Spinal cord (tissue), 10 donors: Measurements from ENCODE around the gene GNB1. TPM values are rescaled to one million over a fixed set of nuclear protein-coding genes. Genes with fewer than 3 reads are reported as not detected.

Experiments used
- DNase-seq, 6 donors: peaks; one replicate each; pipeline versions ENCODE4 v3.0.0 to v3.0.0-alpha.2; 2013 to 2015; ENCODE audit warnings: low spot score in 6 of 6, low read depth in 4 of 6
- H3K27ac ChIP-seq: one replicate; pipeline ENCODE4 v1.5.1; 2013; ENCODE audit warnings: low read depth, low read length, control low read depth
- H3K27me3 ChIP-seq: one replicate; pipeline ENCODE4 v1.6.1; 2013; ENCODE audit warnings: low read length; ENCODE audit not compliant: control insufficient read depth, insufficient read depth
- H3K36me3 ChIP-seq: one replicate; pipeline ENCODE4 v1.6.1; 2013; ENCODE audit warnings: low read length; ENCODE audit not compliant: control insufficient read depth, insufficient read depth
- H3K4me1 ChIP-seq: one replicate; pipeline ENCODE4 v1.6.1; 2013; ENCODE audit warnings: low read length; ENCODE audit not compliant: control insufficient read depth, insufficient read depth
- H3K4me3 ChIP-seq: one replicate; pipeline ENCODE4 v1.5.1; 2013; ENCODE audit warnings: low read depth, low read length, control low read depth
- H3K9me3 ChIP-seq: one replicate; pipeline ENCODE4 v1.6.1; 2013; ENCODE audit warnings: low read length; ENCODE audit not compliant: control insufficient read depth, insufficient read depth
- WGBS: methylation state at CpG from one replicate; pipeline ENCODE4 v1.1.5; 2013; ENCODE audit warnings: missing lambda C conversion rate; ENCODE audit not compliant: insufficient coverage; 5-methylcytosine and 5-hydroxymethylcytosine counted together
- polyA plus RNA-seq, 2 donors: library from polyadenylated mRNA; unstranded; fragments of 120-200 nt; gene quantifications; one replicate each; pipeline ENCODE4 v1.2.1, GENCODE V29; 2013; ENCODE audit not compliant: insufficient read length in 2 of 2
- total RNA-seq, 2 donors: library from RNA; depleted of rRNA in 1 of 2; stranded (reverse); fragments of 120-200 nt in 1 of 2; fragments of >200 nt in 1 of 2; gene quantifications; one replicate each; pipeline versions ENCODE4 v1.2.3 to v1.2.4, GENCODE V29; 2013 to 2014
- donor health status: healthy.

GNB1 gene
- total and polyA plus RNA-seq, 4 donors = 129 to 651 (median 436) TPM

DNA sequence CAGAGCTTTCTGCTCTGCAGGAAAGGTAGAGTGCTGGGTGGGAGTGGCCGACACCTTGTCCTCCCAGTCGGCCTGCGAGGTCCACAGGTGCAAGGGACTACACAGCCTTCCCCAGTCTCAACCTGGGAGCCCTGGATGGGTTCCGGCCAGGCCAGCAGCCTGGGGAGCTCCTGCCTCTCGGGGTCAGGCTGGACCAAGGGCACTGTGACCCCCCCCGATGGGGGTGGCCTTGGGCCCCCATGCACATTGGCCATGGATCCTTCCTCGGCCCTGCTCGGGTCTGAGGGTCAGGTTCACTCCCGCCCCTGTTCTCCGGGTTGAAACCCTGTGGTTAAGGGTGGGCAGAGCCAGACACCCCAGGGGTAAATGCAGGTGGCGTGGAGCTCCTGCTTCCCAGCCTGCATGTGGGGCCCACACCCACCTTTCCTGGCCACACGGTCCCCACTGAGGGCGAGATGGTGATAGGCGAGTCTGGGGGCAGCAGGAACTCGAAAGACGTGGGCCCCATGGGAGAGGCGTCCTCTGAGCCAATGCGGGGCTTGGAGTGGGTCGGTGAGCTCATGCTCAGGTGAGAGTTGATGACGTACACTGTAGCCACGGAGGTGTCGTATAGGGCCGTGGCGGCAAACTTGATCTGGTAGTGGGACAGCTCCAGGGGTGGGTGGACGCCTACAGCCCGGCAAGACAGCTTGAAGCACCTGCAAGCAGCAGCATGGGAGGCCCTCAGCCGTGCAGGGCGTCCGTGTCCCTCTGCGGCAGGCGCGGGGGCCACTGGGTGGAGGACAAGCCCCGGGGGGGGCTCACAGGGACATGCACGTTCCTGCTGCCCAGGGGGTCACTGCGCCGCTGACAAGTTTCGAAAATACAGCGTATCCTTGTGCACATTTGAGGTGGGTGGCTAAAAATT lies 39.0 kb upstream of the GNB1 start:
- Histone ChIP-seq H3K27ac (no peak overlapping the region), H3K4me1 (no peaks in the 10 kb centered on the region), H3K27me3 (no peaks in the 10 kb centered on the region), H3K4me3 (no peak overlapping the region), H3K9me3 (no peaks in the 10 kb centered on the region), H3K36me3 (no peaks in the 10 kb centered on the region)
- WGBS = 88% methylated on average over 33 of the region's 38 CpGs
- no peak for DNase-seq

DNA sequence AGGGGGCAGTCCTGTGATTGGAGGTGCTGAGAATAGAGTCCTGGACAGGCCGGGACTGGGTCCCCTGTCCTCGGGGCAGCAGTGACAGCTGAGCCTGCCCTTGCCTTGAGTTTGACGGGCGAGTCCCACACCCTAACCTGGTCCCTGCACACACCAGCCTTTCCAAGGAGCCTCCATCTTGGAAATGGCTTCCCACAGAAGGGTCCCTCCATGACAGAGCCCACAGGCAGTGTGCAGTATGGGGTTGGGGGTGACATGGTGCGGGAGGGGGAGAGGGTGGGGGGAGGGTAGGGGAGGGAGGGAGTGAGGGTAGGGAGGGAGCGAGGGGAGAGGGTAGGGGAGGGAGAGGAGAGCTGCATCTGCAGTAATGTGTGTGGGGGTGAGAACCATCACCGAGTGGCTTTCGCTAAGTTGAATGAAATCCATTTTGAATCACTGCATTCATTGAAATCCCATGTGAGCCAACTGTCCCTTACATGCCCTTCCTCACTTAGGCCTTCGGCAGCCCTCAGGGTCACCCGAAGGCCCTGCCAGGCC lies 38.3 kb upstream of the GNB1 start:
- Histone ChIP-seq H3K27ac (no peak overlapping the region), H3K9me3 (no peaks in the 10 kb centered on the region), H3K4me1 (no peaks in the 10 kb centered on the region), H3K36me3 (no peaks in the 10 kb centered on the region), H3K4me3 (no peak overlapping the region), H3K27me3 (no peaks in the 10 kb centered on the region)
- DNase-seq = no peak
- 60% methylated on average over 1 of the region's 10 CpGs for WGBS

DNA sequence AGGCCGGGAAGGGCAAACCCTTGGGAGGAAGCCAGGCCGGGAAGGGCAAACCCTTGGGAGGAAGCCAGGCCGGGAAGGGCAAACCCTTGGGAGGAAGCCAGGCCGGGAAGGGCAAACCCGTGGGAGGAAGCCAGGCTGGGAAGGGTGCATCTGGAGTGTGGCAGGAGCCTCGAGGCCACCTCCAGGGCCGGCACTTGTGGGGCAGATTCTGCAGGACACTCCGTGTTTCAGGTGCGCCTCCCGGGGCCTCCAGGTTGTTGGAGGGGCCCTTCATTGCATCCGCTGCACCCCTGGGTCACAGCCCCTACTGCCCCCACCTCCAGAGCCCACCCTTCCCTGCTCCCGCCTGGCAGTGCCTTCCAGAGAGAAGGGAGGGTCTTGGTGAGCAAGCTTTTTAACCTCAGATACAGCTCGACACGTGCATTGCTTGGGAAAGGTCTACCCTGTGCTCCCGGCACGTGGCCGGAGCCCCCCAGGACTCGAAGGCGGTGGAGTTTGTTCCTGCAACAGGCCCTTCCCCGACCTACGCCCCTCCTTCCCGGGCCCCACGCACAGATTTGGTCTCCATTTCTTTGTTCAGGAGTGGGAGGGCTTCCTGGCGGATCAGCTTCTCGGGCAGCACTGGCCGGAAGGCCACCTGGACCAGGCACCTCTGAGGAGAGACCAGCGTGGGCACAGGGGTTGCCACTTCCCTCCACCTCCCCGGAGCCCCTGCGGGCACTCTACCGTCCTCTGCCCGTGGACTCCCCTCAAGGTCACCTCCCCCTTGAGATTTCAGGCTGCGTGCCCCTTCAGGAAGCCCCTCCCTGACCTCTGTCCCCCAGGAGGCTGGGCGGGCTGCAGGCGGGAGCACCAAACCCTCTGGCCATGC lies 37.6 kb upstream of the GNB1 start:
- WGBS = 82% methylated on average over 23 of the region's 34 CpGs
- no peak overlapping the region for H3K4me3 ChIP-seq
- no peaks in the 10 kb centered on the region for H3K36me3 ChIP-seq
- H3K9me3 ChIP-seq = no peaks in the 10 kb centered on the region
- no peak for DNase-seq
- H3K4me1 ChIP-seq = no peaks in the 10 kb centered on the region
- H3K27me3 ChIP-seq = no peaks in the 10 kb centered on the region
- H3K27ac ChIP-seq = no peak overlapping the region

DNA sequence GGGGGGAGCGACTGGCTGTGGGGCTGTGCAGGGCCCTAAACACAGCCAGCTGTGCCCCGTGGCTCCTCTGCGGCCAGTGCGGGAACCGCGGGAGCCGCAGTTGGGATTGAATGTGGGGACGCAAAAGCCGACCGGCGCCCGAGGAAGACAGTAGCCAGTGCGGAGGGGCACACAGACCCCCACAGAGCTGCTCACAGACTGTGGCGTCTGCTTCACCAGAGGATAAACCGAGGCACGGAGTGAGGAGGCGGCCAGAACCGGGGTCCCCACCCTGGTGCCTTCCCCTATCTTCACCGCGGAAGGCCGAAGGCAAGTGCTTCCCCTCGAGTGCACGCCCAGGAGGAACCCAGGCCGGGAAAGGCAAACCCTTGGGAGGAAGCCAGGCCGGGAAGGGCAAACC lies 36.9 kb upstream of the GNB1 start:
- no peak overlapping the region for H3K4me3 ChIP-seq
- no peaks in the 10 kb centered on the region for H3K4me1 ChIP-seq
- peaks cover 5% of the 10 kb centered on the region for H3K36me3 ChIP-seq
- no peak overlapping the region for H3K27ac ChIP-seq
- DNase-seq = no peak
- no peaks in the 10 kb centered on the region for H3K27me3 ChIP-seq
- H3K9me3 ChIP-seq = no peaks in the 10 kb centered on the region
- 90% methylated on average over 23 of the region's 25 CpGs for WGBS

DNA sequence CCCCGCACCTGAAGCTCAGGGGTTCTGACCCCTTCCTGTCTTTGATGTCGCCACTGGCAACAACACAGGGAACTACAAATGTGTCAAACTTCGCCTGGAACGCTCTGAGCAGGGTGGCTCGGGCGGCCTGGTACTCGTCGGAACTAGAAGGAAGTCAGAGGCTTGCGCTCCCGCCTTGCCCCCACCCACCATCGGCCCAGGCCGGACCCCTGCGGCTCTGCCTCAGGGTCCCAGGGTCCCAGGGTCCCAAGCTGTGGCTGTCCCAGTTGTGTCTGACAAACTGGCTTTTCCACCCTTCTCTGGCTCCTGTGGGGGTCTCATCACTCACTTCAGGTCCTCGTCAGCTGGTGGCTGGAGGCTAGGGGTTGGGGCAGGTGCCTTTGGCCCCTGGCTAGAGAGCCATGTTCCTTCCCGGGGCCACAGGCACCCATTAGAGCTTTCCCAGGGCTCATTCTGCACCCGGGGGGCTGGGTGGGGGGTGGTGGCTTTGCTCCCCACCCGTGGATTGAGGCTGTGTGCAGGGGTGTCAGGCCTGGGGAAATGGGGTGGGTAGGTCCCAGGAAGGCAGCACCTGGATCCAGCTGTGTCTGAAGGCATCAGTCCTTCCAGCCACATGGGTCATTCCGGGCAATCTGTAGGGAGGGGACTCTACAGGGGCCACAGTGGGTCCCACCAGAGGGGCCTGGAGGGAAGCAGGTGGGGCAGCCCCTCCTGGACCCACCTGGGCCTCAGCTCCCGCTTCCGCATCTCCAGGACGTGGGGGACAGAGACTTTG lies 36.2 kb upstream of the GNB1 start:
- H3K36me3 ChIP-seq = peaks cover 6% of the 10 kb centered on the region
- WGBS = 90% methylated on average over 19 of the region's 21 CpGs
- no peak overlapping the region for H3K4me3 ChIP-seq
- no peak overlapping the region for H3K27ac ChIP-seq
- no peaks in the 10 kb centered on the region for H3K27me3 ChIP-seq
- no peak for DNase-seq
- H3K4me1 ChIP-seq = no peaks in the 10 kb centered on the region
- H3K9me3 ChIP-seq = no peaks in the 10 kb centered on the region

DNA sequence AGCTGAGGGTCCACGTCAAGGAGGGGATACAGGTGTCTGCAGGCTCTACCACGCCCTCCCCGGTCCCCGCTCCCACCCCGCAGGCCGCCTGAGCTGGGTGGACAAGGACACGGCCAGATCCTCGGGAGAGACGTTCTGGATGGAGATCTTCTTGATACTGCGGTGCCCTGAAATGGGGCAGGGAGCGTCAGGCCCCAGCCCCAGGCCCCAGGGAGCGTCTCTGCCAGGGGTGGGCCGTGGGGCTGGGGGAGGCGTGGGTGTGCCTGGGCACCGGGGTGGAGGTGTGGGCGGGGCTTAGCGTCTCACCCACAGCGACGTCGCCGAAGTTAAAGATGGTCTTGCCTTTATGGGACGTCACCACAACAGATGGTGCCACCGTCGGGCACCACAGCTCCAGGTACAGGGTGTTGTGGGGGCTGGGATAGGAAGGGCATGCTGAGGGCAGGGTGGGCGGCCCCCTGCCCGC lies 35.5 kb upstream of the GNB1 start:
- Histone ChIP-seq H3K27me3 (no peaks in the 10 kb centered on the region), H3K4me1 (no peaks in the 10 kb centered on the region), H3K27ac (no peak overlapping the region), H3K9me3 (no peaks in the 10 kb centered on the region), H3K36me3 (peaks cover 6% of the 10 kb centered on the region), H3K4me3 (no peak overlapping the region)
- 85% methylated on average over 25 of the region's 26 CpGs for WGBS
- no peak for DNase-seq

DNA sequence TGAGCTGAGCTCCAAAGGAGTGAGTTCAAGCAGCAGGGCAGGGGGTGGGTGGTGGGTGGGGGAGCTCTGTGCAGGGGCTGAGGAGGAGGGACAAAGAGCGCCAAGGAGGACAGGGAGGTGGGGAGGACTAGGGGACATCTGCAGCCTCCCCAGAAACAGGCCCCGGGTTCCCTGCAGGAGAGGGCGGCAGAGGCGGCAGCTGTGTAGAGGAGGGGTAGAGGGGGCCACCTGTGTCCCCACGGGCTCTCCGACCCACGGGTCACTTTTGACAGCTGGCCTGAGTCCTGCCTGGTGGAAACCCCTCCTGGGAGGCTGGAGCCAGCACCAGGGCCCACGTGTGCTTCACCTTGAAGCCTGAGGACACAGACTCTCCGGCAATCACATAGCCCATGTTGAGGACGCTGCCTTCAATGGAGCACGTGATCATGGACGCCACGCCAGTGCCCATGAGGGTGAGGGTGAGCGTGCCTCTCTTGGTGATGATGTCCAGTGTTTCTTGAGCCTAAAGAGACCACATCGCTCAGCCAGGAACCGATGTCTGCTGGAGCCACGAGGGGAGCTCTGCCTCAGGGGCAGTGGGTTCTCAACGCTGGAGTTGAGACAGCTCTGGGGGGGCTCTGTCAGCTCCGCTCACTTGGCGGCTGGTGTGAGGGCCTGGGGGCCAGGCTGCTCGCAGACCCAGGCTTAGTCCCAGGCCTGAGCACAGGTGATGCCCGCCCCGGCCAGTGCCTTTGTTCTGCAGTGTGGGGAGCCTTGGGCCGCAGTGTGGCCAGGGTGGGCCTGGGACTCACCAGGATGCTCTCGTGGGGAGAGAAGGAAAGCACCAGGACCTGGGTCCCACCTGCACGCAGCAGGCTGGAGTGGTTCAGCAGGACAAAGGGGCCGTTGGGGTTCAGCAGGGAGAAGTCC lies 34.8 kb upstream of the GNB1 start:
- H3K9me3 ChIP-seq = no peaks in the 10 kb centered on the region
- DNase-seq = no peak
- H3K4me3 ChIP-seq = no peak overlapping the region
- WGBS = 80% methylated on average over 25 of the region's 27 CpGs
- H3K4me1 ChIP-seq = no peaks in the 10 kb centered on the region
- H3K27me3 ChIP-seq = no peaks in the 10 kb centered on the region
- H3K27ac ChIP-seq = no peak overlapping the region
- H3K36me3 ChIP-seq = peaks cover 6% of the 10 kb centered on the region

DNA sequence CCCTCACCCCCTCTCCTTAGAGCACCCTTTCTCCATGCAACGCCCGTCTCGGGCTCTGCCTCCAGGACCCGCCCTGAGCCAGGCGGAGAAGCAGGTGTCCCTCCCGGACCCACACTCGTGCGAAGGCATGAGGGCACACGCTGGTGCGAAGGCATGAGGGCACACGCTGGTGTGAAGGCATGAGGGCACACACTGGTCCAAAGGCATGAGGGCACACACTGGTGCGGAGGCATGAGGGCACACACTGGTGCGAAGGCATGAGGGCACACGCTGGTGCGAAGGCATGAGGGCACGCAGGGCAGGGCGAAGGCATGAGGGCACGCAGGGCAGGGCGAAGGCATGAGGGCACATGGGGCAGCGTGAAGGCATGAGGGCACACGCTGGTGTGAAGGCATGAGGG lies 34.0 kb upstream of the GNB1 start:
- Histone ChIP-seq H3K27me3 (no peaks in the 10 kb centered on the region), H3K4me1 (peaks cover 4% of the 10 kb centered on the region), H3K27ac (no peak overlapping the region), H3K36me3 (peaks cover 6% of the 10 kb centered on the region), H3K9me3 (no peaks in the 10 kb centered on the region), H3K4me3 (no peak overlapping the region)
- 96% methylated on average over 21 of the region's 21 CpGs for WGBS
- no peak for DNase-seq
